HG03064 (cell line): ENCODE data around the gene EP400.

Experiments used
- ATAC-seq: cut with Tn5 transposase; IDR thresholded peaks from one replicate; pipeline ENCODE4 v1.9.1; 2021; ENCODE audit warnings: low read depth; ENCODE audit not compliant: unreplicated experiment

Gene EP400

DNA sequence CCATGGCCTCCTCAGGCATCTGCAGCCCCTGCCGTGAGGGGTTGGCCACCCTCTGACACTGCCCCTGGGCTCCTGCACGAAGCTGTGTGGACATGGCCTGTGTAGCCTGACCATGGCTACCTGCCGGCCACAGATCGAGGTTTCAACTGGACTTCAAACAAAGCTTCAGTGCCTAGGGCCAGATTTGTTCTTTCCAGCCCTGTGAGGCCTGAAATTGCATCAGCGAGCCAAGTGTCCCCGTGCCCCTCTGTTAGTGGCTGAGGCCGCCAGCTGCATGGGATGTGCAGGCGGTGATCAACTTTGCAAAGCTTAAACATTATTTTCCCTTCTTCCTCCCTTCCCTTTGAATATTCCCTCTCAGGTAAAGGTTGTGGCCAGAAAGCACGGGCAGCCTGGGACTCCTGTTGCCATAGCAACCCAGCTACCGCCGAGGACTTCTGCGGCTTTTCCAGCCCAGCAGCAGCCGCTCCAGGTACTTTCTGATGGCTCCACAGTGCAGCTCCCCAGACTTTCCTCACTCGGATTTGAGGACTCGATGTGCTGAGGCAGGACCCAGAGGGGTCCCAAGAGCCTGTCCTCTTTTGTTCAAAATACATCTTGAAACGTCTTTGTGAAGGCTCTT, 158.6 kb downstream of the EP400 start:
- no peak for ATAC-seq

- no peak for ATAC-seq
Measured at GRCh38 chr12:132109741-132110140, 160.0 kb downstream of the EP400 start.

DNA sequence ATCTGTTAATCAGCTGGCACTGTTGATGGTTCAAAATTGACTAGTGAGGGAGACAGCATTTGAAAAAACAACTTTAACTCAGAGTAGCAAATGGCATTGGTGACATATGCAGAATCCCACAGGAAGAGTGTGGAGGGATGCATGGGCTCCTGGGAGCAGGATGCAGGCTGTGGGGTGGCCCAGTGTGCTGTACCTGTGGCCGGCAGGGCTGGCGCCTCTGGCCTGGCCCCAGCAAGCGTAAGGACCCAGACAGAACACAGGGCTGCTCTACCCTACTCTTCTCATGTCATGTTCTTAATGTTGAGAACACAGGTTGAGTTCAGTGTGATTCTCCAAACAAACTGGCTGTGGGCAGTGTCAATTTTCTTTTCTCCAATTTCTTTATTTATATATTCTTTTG, 160.9 kb downstream of the EP400 start:
- no peak for ATAC-seq

- no peak for ATAC-seq
Measured at GRCh38 chr12:132111654-132112304, 162.0 kb downstream of the EP400 start.

DNA sequence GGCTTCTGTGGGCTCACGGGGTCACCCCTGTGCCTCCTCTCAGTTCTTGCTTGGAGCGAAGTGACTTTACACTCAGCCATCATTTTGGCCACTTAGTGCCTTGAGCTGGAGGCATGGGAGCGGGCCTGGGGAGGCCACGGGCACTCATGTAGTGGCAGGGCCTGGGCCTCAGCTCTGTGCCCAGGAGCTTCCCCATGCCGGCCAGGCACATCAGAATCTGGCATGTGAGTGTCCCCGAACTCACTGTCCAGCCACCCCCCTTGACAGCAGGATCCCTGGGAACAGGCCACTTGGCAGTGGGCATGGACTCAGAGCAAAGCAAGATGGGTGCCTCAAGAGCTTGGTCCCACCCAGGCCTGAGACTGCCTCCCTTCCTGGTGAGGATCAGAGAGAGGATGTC, 164.9 kb downstream of the EP400 start:
- ATAC-seq, result no peak

- ATAC-seq, result no peak
Measured at GRCh38 chr12:132115500-132115899, 165.8 kb downstream of the EP400 start.

GRCh38 chr12:132116709-132117557, 167.2 kb downstream of the EP400 start:
- ATAC-seq, result no peak

DNA sequence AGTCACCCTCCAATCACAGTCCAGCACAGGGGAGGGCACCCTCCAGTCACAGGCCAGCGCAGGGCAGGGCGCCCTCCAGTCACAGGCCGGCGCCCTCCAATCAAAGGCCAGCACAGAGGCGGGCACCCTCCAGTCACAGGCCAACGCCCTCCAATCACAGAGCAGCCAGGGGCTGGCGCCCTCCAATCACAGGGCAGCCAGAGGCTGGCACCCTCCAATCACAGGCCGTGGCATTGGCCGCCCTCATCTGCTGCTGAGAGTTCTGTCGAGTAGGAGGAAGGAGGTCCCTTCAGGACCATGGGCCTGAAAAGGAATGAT, 167.8 kb downstream of the EP400 start:
- ATAC-seq, result no peak

DNA sequence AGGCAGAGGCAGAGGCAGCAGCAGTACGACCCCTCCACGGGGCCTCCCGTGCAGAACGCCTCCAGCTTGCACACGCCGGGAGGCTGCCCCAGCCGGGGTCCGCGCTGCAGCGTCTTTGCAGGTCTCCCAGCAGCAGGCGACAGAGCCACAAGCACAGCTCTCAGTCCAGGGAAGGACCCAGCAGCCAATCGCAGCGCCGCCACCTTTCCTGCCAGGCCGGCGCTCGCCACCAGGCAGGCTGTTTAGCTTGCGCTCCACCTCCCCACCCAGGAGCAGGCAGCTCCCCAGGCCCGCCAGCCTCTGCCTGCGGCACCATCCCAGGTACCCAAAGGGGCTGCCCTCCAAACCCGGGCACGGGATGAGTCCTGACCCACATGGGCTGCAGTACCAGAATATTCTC, 169.1 kb downstream of the EP400 start:
- no peak for ATAC-seq

DNA sequence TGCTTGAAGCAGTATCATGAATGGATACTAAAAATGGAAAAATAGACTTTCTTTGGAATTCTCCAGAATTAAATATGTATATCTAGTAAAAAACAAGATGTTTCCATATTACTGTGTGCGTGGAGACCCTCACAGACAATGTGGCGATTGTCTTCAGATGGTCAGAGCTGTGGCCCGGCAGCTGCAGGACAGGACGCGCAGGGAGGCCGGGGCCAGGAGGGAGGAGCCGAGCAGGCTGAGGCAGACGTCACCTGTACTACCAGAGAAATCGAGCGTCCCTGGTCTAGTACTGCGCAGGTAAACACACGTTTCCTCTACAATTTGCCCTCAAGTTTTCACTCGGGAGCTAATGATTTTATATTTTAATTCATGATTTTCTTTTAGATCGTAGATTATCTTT, 171.5 kb downstream of the EP400 start:
- ATAC-seq, result no peak

GRCh38 chr12:132123970-132124765, 174.4 kb downstream of the EP400 start:
- ATAC-seq, result no peak

- no peak for ATAC-seq
Measured at GRCh38 chr12:132124766-132125425, 175.2 kb downstream of the EP400 start.

DNA sequence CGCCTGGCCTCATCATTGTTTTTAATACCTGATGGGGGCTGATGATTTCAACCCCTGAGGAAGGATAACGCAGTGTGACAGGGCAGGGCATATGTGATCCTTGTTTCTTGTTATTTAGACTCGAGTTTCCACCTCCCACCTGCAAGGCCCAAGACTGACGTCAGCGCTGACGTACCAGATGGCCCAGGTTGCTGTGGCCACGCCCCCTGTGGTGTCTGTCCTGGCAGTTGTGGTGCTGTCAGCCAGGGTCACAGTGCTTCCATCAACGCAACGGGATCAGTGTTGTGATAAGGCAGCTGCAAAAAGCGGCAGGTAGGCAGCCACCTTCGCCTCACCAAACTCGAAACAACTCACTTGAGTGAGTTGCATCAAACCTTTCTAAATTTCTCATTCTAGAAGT, 176.0 kb downstream of the EP400 start:
- ATAC-seq, result no peak

DNA sequence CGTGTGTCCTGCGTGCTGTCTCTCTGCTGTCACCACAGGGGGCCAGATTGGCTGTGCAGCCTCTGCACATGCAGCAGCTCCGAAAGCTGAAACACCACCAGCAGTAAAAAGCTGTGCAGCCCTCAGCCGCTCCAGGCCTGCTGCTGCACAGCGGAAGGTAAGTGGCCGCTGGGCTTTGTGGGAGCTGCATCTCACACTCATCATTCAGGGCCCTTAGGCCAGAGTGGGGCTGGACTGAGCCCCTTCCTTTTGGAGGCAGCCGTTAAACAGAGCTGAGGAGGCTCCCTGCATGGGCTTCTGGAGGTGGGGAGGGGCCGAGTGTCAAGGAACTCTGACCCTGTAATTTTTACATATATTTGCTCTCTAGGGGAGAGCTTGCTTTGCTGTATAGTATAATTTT, 177.3 kb downstream of the EP400 start:
- ATAC-seq, result no peak

- no peak for ATAC-seq
Measured at GRCh38 chr12:132129007-132129406, 179.3 kb downstream of the EP400 start.

DNA sequence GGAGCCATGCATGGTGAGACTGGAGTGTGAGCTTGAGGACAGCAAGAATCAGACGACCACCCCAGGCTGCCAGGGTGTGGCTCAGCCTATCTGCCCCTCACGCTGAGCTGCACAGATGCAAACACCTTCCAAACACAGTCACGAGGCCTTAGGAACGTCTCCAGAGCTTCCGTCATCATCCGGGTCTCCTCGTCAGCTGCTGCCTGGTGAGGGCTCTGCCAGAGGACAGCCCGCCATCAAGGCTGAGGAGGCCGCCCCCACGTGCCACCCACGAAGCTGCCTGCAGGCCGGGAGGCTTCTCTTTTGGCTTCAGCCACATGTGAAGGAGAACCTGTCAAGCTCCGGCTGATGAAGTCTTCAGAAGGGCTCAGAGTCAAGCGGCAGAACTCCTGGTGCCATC, 180.9 kb downstream of the EP400 start:
- no peak for ATAC-seq
